MM.1S (cell line): Measurements from ENCODE around the gene PTPRD.

ENCODE experiments used
- DNase-seq: peaks from one replicate; pipeline ENCODE4 v3.0.0-alpha.2; 2015
- H2AFZ ChIP-seq: fragments of 300-600 bp; sonication (generic); 2 replicates; pipeline ENCODE4 v1.6.0; 2016; ENCODE audit warnings: antibody characterized with exemption, low read length
- H3F3A ChIP-seq: fragments of 300-600 bp; sonication (generic); 2 replicates; pipeline ENCODE4 v1.6.1; 2016; ENCODE audit warnings: mild to moderate bottlenecking, antibody characterized with exemption, low read length, moderate library complexity, mixed read lengths; ENCODE audit not compliant: insufficient read depth
- H3K27ac ChIP-seq: fragments of 300-600 bp; sonication (generic); 2 replicates; pipeline ENCODE4 v1.5.1; 2016; ENCODE audit warnings: mild to moderate bottlenecking, low read length
- H3K27me3 ChIP-seq: fragments of 300-600 bp; sonication (generic); replicated peaks from 2 replicates; pipeline ENCODE4 v1.6.0; 2016; ENCODE audit warnings: low read length; ENCODE audit not compliant: insufficient read depth
- H3K36me3 ChIP-seq: fragments of 300-600 bp; sonication (generic); replicated peaks from 2 replicates; pipeline ENCODE4 v1.6.1; 2016; ENCODE audit warnings: mild to moderate bottlenecking, low read length, mixed read lengths; ENCODE audit not compliant: insufficient read depth
- H3K4me1 ChIP-seq: fragments of 300-600 bp; sonication (generic); 2 replicates; pipeline ENCODE4 v1.6.1; 2016; ENCODE audit warnings: low read length, mixed read lengths
- H3K4me2 ChIP-seq: fragments of 300-600 bp; sonication (generic); 2 replicates; pipeline ENCODE4 v1.6.0; 2016; ENCODE audit warnings: low read depth, low read length
- H3K4me3 ChIP-seq: fragments of 300-600 bp; sonication (generic); 2 replicates; pipeline ENCODE4 v1.5.1; 2016; ENCODE audit warnings: low read length, mixed read lengths
- H3K79me2 ChIP-seq: fragments of 300-600 bp; sonication (generic); 2 replicates; pipeline ENCODE4 v1.6.1; 2016; ENCODE audit warnings: mixed run types, low read length, mixed read lengths
- H3K9ac ChIP-seq: fragments of 300-600 bp; sonication (generic); 2 replicates; pipeline ENCODE4 v1.6.1; 2016; ENCODE audit warnings: low read length, mixed read lengths
- H3K9me2 ChIP-seq: fragments of 300-600 bp; sonication (generic); replicated peaks from 2 replicates; pipeline ENCODE4 v1.6.1; 2016; ENCODE audit warnings: mild to moderate bottlenecking, low read length, mixed read lengths; ENCODE audit not compliant: insufficient read depth
- H3K9me3 ChIP-seq: fragments of 300-600 bp; sonication (generic); replicated peaks from 2 replicates; pipeline ENCODE4 v1.6.1; 2016; ENCODE audit warnings: mild to moderate bottlenecking, low read length, mixed read lengths; ENCODE audit not compliant: insufficient read depth
- H4K20me1 ChIP-seq: fragments of 300-600 bp; sonication (generic); 2 replicates; pipeline ENCODE4 v1.6.1; 2016; ENCODE audit warnings: mild to moderate bottlenecking, low read length, moderate library complexity, mixed read lengths; ENCODE audit not compliant: insufficient read depth
- EZH2 ChIP-seq: fragments of 300-600 bp; sonication (generic); optimal IDR thresholded peaks from 2 replicates; pipeline ENCODE3; 2017; ENCODE audit warnings: low read depth, mild to moderate bottlenecking, antibody characterized with exemption, low read length, mixed read lengths
- EZH2phosphoT487 ChIP-seq: fragments of 300-600 bp; sonication (generic); IDR thresholded peaks from 2 replicates; pipeline ENCODE4 v1.6.1; 2018; ENCODE audit warnings: antibody characterized with exemption, low read length
- TF ChIP-seq, protein P1 (sequence below): fragments of 300-600 bp; sonication (generic); IDR thresholded peaks from 2 replicates; pipeline ENCODE4 v1.5.1; 2016; ENCODE audit warnings: antibody characterized with exemption, low read length, mixed read lengths

The PTPRD gene

DNA sequence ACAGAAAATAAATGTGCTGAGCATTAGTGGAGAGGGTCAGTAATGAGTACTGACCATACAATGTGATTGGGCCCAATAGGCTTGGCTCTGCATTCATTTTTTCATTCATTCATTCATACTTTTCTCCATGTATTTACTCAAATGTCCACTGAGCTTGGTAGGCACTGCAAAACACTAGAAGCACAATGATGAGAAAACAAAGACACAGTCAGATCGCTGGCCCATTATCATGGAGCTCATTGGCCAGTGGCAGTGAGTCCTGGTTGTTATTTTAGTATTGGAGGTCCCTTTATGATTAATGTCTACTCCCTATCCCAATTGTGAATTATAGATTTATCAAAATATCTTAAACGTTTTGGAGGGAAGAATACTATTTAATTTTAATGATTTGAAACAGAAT, 1733.5 kb downstream of the PTPRD start:
- H3K4me1 ChIP-seq: no peaks in the 10 kb centered on the region
- H3K9ac ChIP-seq: no peak overlapping the region
- no peaks in the 10 kb centered on the region for H3K36me3 ChIP-seq
- H3K9me2 ChIP-seq: no peaks in the 10 kb centered on the region
- no peak overlapping the region for H3K27ac ChIP-seq
- no peak for DNase-seq
- H4K20me1 ChIP-seq: no peaks in the 10 kb centered on the region
- no peaks in the 10 kb centered on the region for H3K27me3 ChIP-seq
- no peaks in the 10 kb centered on the region for H3K79me2 ChIP-seq
- TF ChIP-seq EZH2 (no peak), EZH2phosphoT487 (no peak)
- TF ChIP-seq, protein P1, sequence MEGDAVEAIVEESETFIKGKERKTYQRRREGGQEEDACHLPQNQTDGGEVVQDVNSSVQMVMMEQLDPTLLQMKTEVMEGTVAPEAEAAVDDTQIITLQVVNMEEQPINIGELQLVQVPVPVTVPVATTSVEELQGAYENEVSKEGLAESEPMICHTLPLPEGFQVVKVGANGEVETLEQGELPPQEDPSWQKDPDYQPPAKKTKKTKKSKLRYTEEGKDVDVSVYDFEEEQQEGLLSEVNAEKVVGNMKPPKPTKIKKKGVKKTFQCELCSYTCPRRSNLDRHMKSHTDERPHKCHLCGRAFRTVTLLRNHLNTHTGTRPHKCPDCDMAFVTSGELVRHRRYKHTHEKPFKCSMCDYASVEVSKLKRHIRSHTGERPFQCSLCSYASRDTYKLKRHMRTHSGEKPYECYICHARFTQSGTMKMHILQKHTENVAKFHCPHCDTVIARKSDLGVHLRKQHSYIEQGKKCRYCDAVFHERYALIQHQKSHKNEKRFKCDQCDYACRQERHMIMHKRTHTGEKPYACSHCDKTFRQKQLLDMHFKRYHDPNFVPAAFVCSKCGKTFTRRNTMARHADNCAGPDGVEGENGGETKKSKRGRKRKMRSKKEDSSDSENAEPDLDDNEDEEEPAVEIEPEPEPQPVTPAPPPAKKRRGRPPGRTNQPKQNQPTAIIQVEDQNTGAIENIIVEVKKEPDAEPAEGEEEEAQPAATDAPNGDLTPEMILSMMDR: no peak
- no peaks in the 10 kb centered on the region for H3K9me3 ChIP-seq
- no peak overlapping the region for H2AFZ ChIP-seq
- H3F3A ChIP-seq: no peaks in the 10 kb centered on the region
- H3K4me2 ChIP-seq: no peak overlapping the region
- no peak overlapping the region for H3K4me3 ChIP-seq

DNA sequence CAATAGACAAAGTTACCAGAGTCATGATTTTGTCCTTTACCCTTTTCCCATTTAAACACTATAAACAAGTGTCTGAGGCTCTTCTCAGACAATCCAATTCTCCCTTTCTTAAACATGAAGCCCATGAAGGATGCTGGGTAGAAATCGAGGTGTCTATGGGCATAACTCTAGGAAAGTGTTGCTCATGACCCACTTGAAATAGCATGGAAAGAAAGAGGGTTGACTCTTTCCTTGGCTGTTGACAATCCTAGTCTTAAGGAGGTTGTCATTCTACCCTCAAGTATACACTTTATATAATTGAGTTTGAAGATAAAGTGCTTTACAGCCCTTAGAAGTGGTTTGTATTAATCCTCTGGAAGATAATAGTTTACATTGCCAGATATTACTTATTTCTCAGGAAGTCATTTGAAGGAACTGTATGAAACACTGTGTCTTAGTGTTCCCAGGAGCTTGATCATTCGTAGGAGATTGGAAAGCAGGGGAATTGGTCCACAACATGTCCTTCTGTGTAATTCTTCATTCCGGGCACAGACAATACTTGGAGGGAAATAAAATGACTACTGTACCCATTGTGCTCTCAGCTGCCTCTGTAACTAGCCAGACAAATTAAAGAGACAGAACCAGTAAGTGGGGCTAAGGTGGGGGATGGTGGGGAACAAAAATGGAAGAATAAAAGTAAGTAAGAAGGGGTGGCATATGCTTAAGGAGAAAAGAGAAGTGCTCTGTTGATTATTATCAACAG, 1734.9 kb downstream of the PTPRD start:
- TF ChIP-seq EZH2phosphoT487 (no peak), EZH2 (no peak)
- TF ChIP-seq, protein P1: no peak
- no peaks in the 10 kb centered on the region for H3F3A ChIP-seq
- H3K4me3 ChIP-seq: no peak overlapping the region
- no peaks in the 10 kb centered on the region for H4K20me1 ChIP-seq
- no peaks in the 10 kb centered on the region for H3K27me3 ChIP-seq
- H3K36me3 ChIP-seq: no peaks in the 10 kb centered on the region
- no peak for DNase-seq
- H3K4me1 ChIP-seq: no peaks in the 10 kb centered on the region
- no peak overlapping the region for H3K4me2 ChIP-seq
- no peaks in the 10 kb centered on the region for H3K9me3 ChIP-seq
- H3K79me2 ChIP-seq: no peaks in the 10 kb centered on the region
- H3K9me2 ChIP-seq: no peaks in the 10 kb centered on the region
- H3K9ac ChIP-seq: no peak overlapping the region
- no peak overlapping the region for H3K27ac ChIP-seq
- no peak overlapping the region for H2AFZ ChIP-seq

DNA sequence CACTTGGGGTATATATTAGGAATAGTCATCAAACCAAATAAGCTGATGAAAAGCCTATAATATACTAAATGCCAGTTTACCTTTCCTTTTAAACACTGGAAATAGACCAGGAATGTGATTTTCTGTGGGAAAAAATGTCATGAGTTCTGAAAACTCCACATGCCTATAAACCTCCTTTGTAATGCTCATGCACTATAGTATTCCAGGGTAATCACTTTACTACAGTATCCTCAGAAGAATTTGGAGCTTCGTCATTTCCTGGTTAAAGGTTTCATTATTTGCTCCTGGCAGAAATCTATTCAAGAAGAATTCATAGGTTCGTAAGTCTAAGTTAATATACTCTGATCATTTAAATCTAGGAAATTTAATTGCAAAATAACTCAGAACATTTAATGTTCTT, 1736.5 kb downstream of the PTPRD start:
- Histone ChIP-seq H3K9me3 (no peaks in the 10 kb centered on the region), H3K4me3 (no peak overlapping the region), H3K27me3 (no peaks in the 10 kb centered on the region), H3K4me1 (no peaks in the 10 kb centered on the region), H3K79me2 (no peaks in the 10 kb centered on the region), H3K9me2 (no peaks in the 10 kb centered on the region), H3K4me2 (no peak overlapping the region), H3K9ac (no peak overlapping the region), H3K36me3 (no peaks in the 10 kb centered on the region), H2AFZ (no peak overlapping the region), H4K20me1 (no peaks in the 10 kb centered on the region), H3F3A (no peaks in the 10 kb centered on the region), H3K27ac (no peak overlapping the region)
- DNase-seq: no peak
- TF ChIP-seq, protein P1: no peak
- no peak for TF ChIP-seq EZH2
